Measurements from ENCODE around the gene ARHGEF37.
A peak's percentile ranks its signal among the peaks of the same experiment; 100 is the strongest.
"Not testable (repeated sequence)": the region's sequence is repeated elsewhere in the genome, so short reads cannot be mapped to it uniquely, and the experiment has no call there.

ARHGEF37 gene

DNA sequence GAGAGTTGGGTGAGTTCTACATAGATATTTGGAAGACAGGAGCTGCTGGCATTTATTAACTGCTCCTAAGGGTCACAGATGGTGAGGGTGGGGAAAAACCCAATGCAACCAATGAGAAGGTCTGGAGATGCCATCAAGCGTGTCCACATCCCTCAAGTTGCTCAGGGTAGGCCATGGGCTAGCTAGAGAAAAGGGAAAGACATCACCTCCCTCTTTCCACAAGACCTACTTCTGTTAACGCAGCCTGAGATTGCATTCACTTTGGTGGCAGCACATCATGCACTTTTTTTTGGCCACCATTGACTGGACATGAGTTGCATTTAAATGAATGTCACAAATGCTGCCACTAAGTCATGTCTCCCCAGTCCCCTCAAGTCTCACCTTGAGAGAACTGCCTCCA lies 71.4 kb downstream of the ARHGEF37 start:
- no peak for DNase-seq

DNA sequence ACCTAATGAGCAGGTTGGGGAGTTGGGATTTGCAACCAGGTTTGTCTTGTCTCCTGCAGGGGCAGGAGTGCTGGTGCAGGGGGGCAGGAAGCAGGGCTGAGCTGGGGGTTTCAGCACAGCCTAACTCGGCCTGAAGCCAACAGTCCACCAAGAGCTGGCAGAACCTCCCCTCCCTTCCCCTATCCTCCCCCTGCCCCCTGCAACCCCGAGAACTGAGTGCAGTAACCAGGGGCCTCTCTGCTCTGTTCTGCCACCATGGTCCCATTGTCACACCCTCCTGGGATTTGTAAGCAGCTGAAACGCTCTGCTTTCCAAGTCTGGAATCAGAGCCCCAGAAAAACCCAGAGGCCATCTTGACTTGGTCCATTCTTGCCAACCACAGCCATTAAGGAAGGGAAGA lies 72.9 kb downstream of the ARHGEF37 start:
- no peak for DNase-seq

DNA sequence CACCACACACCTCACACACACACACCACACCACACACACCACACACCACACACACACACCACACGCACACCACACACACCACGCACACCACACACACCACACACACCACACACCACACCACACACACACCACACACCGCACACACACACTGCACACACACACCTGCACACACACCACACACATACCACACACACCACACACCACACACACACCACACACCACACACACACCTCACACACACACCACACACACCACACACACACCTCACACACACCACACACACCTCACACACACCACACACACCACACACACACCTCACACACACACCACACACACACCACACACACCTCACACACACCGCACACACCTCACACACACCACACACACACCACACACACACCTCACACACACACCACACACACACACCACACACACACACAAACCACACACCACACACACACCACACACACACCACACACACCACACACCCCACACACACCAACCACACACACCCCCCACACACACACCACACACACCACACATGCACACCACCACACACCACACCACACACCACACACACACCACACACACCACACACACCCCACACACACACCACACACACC lies 73.7 kb downstream of the ARHGEF37 start:
- DNase-seq, result no peak

DNA sequence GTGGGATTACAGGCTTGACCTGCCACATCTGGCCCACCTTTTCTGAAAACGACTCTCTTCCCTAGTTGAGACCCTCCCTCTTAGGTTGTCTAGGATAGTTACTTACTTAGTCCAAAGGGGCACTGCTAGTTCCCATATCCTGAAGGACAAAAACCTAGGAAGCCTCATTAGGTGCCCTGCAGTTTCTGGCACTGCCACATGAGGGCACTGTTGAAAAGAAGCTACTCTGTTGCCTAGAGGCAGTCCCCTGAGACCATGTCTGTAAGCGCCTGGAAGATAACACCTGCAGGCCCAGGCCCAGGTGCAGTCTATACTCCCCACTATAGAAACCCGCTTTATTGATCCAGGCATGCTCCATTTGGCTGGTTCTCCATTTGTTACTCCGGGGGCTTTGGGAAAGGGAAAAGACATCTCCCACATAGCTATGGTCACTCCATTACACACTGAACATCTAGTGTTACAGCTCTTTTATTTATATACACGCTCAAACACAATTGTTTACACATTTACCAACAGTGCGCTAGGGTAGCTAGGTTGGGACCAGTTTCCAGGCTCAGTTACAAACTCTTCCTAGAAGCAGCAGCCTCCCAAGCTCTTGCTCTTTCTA lies 75.4 kb downstream of the ARHGEF37 start:
- no peak for DNase-seq

DNA sequence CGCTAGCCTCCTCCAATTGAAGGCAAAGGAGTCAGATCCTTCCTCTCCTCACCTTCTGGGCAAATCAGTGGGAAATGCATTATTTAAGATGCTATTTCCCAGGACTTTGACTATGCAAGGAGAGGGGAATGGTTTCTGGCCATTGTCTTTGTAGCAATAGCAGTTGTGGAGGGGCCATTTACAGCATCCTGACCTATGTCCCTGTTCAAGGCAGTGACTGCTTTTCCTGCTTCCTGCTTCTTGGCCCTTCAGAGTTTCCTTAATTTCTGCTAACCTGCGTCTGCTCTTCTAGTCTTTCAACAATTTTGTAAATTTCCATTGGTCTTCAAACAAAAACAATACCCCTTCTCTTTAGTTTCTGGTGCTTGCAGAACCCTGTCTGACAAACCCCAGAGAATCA lies 76.0 kb downstream of the ARHGEF37 start:
- no peak for DNase-seq

- no peak for DNase-seq
These were observed 77.0 kb downstream of the ARHGEF37 start for GRCh38 chr5:149658299-149658698.

DNA sequence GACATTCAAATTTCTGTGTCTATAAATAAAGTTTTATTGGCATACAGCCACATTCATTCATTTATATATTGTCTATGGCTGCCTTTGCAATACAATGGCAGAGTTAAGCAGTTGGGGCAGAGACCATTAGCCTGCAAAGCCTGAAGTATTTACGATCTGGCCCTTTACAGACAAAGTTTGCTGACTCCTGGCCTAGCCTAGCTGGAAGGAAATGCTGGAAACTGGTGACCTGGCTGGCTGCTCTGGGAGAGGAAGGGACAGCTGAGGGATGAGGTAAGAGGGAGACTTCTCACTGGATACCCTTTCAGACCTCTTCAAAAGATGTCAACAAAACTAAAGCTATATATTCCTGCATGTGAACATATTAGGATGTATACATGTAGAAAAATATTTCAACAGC lies 82.8 kb downstream of the ARHGEF37 start:
- no peak for DNase-seq

DNA sequence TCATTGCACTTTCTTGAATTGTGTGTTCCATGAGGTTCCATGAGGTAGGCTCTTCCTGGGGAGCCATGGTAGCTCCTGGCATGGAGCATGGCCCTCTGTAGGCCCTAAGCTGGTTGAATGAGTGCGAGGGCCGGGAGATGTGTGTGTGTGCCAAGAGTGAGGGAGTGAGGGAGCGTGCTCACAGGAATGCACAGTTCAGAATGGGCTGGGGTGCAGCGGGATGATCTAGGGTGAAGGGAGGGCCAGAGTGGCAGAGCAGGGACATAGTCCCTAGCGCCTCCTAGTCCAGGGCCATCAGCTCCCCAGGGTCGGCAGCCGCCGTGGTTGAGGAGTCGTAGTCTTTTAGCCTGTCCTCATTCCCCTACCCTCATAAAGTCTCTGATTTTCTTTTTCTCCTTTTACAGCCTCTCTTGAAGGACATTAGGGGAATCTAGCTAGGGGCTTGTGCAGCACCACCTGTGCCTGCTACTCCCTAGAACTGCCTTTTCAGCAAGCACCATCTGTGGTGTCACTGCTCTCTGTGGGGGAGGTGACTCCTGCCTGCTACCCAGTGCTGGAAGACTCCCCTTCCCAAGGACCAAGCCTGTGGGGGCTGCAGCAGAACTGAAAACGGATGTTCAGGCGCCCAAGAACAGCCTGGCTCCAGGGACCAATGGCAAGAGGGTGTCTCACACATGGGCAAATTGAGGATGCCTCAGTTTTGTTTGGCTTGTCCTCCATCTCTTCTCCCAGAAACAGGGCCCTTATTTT lies 83.5 kb downstream of the ARHGEF37 start:
- DNase-seq, result no peak

DNA sequence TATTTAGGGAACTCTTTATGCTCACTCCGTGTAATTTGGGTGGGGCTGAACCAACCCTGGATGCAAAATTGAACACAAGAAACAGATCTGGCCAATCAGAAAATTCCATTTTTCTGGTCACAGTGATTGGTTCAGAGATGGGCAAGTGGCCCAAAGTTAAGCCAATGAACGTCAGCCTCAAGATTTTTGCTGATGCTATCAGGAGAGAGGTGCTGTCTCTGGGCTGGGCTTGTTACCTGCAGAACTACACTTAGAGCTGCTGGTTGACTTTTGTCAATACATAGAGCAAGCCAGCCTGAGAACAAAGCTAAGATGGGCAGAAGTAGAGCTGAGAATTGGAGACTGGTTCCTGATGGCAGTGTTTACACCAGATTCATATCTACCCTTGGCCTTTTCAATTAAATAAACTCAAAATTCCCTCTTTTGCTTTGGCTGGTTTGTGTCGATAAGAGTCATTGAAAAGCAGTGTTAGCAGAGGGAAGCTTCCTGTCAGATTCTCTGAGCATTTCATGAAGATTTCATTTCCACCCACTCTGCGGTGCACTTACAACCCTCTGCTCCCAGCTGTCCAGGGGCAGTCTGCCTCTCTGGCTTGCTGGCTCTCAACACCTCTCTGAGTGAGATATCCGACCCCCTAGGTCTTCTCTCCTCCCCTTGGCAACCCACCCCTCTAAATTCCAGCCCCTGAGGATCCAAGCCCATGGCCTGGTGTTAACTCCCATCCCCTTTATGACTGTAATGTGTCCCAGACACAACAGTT lies 84.3 kb downstream of the ARHGEF37 start:
- no peak for DNase-seq

DNA sequence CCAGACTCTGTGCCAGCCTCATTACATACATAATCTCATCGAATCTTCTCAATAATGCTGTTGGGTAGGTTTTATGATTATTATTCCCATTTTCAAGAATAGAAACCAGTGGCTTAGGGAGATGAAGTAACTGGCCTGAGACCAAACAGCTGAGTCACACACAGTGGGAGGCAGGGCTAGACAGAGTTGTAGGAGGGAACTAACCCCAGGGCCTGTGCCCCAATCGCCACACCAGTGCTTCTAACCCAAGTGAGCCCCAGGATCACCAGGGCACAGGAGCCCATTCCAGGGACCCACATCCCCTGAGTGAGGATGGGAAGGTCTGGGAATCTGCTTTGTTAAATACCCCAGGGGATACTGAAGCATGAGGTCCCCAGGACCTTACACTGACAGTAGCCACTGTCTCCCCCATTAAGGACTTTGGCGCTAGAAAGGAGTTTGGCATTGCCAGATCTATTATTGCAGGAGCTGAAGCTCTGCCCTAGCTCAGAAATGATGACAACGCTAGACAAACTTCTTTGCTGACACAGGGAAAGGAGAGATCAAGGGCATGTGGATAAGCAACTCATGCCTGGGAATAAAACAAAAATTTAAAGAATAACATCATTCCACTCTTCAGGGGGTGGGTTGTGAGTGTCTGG lies 85.0 kb downstream of the ARHGEF37 start:
- no peak for DNase-seq

DNA sequence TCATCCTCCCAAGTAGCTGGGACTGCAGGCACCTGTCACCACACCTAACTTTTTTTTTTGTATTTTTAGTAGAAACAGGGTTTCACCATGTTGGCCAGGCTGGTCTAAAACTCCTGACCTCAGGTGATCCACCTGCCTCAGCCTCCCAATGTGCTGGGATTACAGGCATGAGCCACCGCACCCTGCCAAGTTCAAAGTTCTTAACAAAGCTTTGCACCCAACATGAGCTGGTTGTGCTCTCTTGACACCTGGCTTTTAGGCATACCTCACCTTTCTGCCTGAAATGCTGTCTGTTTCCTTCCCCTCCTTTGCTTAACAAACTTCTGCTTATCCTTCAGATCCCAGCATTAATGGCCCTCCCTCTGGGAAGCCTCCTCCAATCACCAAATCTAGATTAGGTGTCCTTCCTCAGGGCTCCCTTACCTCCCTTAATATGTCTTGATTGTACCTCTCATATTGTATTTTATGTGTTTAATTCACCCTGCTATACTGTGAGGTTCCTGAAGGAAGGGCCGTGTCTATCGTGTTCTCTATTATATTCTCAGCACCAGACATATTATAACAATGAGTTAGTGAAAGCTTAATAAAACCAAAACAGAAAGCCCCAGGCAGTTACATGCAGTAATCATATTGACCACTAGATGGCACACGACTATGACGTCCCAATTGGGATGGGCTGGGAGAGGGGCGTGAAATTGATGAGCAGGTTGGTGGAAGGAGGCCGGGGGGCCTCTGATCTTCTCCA lies 86.0 kb downstream of the ARHGEF37 start:
- no peak for DNase-seq

- DNase-seq, result no peak
These were observed 86.6 kb downstream of the ARHGEF37 start for GRCh38 chr5:149667829-149668330.

DNA sequence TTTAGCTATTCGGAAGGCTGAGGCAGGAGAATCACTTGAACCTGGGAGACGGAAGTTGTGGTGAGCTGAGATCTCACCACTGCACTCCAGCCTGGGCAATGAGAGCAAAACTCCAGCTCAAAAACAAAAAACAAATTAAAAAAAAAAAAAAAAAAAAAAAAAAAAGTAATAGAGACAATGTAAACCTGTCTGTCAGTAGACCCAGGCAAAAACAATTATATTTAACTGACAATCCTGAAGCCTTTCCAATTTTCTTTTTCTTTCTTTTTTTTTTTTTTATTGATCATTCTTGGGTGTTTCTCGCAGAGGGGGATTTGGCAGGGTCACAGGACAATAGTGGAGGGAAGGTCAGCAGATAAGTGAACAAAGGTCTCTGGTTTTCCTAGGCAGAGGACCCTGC lies 88.0 kb downstream of the ARHGEF37 start:
- DNase-seq, result not testable (repeated sequence)

DNA sequence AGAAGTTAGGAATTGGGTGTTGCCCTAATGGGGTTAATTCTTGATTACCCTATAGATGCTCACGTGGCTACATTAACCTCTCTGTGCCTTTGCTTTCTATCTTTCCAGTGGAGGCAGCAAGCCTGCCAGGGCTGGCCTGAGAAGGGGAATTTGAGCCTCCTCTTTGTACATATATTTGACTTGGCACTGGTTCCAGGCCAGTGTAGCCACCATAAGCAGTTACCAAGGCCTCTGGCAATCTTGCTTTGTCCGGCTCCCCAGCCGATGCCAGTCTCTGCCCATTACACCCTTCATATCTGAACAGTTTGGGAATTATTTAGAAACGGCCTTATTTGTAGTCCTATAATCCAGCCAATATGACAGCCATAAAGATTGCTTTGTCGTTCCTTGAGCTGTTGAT lies 90.2 kb downstream of the ARHGEF37 start:
- DNase-seq, result no peak

DNA sequence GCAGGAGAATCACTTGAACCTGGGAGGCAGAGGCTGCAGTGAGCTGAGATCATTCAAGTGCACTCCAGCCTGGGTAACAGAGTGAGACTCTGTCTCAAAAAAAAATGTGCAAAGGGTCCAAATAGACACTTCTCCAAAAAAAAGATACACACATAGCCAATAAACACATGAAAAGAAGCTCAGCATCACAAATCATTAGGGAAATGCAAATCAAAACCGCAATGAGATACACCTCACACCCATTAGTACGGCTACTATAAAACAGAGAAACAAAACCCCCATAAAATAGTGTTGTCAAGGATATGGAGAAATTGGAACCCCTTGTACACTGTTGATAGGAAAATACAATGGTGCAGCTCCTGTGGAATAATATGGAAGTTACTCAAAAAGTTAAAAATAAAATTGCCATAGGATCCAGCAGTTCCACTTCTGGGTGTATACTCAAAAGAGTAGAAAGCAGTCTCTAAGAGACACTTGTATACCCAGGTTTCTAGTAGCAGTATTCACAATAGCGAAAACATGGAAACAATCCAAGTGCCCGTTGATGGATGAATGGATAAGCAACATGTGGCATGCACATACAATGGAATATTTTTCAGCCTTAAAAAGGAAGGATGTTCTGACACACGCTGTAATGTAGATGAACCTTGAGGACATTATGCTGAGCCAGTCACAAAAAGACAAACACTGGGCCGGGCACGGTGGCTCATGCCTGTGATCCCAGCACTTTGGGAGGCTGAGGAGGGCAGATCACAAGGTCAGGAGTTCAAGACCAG lies 91.6 kb downstream of the ARHGEF37 start:
- DNase-seq, result no peak

GRCh38 chr5:149674686-149675085 lies 93.4 kb downstream of the ARHGEF37 start:
- DNase-seq, result no peak

GRCh38 chr5:149675610-149676201 lies 94.4 kb downstream of the ARHGEF37 start:
- no peak for DNase-seq

DNA sequence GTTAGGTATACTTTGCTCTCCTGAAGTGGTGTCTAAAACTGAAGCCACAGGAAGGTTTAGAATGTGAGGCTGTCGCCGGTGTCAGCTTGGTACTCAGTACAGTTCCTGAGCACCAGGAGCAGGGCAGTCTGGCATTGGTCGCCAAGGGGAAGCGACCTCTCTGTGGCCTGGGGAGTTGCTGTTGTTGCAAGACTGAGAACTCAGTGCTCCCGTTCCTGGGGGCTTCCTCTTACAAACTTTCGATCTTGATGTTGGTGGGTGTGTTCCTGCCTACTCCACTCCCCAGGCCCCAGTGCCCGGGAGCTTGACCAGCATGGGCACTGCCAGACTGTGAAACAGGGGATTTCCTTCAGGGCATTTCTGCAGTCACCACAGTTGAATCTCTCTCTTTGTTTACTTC lies 96.4 kb downstream of the ARHGEF37 start:
- peak; percentile 24 for DNase-seq

DNA sequence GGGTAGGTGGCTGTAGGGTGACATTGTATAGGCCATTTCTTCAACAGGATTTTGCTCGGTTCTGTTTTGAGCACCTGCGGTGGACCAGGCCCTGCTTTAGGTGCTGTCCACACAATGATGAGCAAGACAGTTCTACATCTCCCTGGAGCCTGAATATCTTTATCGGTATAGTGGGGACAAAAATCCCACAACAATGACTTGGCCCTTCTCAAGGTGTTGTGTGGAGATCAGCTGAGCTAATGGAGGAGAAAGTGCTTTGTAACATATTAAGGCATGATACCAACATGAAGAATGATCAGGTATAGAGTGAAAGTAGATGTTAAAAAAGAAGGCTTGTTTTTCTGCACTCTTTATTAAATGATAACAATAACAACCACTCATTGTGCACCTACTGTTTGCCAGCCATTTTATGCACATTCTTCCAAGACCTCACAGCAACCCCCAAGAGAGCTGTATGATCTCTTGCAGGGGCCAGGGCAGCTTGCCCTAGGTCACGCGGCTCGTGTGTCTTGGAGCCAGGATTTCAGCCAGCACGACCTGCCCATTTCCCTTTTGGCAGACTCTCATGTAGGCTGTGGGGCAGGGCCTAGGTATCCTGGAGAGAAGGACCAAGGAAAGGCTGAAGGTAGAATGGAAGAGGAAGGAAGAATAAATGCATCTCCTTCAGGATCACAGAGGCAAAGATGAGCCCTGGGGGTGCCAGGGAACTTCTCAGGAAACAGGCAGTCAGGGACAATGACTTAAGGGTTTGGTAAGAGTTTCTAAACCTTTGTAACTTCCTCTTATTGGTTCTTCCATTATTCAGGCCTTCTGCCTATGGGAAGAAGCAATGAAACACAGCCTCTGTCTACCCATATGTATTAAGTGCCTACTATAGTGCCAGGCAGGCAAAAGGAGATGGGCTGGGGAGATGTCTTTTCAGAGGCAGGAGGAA lies 98.8 kb downstream of the ARHGEF37 start:
- no peak for DNase-seq

DNA sequence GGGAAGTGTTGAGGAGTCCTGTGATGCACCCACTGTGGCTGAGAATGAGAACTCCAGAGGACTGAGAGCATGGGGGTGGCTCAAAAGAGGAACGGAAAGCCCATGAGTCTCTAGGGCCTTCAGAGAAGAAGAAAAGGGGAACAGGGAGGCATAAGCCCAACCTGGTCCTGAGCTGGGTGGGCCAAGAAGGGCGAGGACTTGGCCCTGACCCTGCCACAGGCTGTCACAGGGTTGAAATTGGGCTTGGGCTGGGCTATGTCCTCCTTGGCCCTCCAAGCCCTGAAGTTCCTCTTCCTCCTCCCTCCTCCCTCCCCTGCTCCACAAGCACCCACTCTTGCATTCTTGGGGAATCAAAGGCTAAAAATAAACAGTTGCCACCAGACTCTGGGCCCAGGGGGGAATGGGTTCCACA lies 99.5 kb downstream of the ARHGEF37 start:
- peak; percentile 27 for DNase-seq

Measured in midbrain (tissue), 1 donor.